H1 (cell line): ENCODE data around the gene BCAS4.

ENCODE experiments used
- BRCA1 ChIP-seq: IDR thresholded peaks from 2 replicates; pipeline ENCODE4 v1.6.1; 2012; ENCODE audit warnings: low read depth, low read length, improper control_type of control experiment
- EP300 ChIP-seq, 2 experiments: IDR thresholded peaks; 1 replicate in 1 of 2; 2 replicates in 1 of 2; pipeline ENCODE4 v1.6.1; 2011 to 2012; ENCODE audit warnings: low read depth in 2 of 2, low read length in 2 of 2, mild to moderate bottlenecking in 2 of 2, borderline replicate concordance in 1 of 2, inconsistent platforms in 1 of 2, moderate library complexity in 1 of 2
- POLR2A ChIP-seq, 2 experiments: IDR thresholded peaks; 1 replicate in 1 of 2; 2 replicates in 1 of 2; pipeline ENCODE4 v1.6.1; 2011; ENCODE audit warnings: low read depth in 2 of 2, low read length in 2 of 2, mild to moderate bottlenecking in 2 of 2; ENCODE audit errors: control extremely low read depth in 1 of 2
- POLR2AphosphoS5 ChIP-seq: IDR thresholded peaks from 2 replicates; pipeline ENCODE4 v1.6.1; 2011; ENCODE audit warnings: low read depth, low read length
- RAD21 ChIP-seq, 2 experiments: IDR thresholded peaks in 1 of 2; conservative IDR thresholded peaks in 1 of 2; 2 replicates each; pipeline ENCODE4 v1.6.1; 2011; ENCODE audit warnings: low read depth in 2 of 2, low read length in 2 of 2, improper control_type of control experiment in 1 of 2, inconsistent platforms in 1 of 2, mild to moderate bottlenecking in 1 of 2, moderate library complexity in 1 of 2
- SP2 ChIP-seq: IDR thresholded peaks from 2 replicates; pipeline ENCODE4 v1.6.1; 2012; ENCODE audit warnings: mild to moderate bottlenecking, low read length, inconsistent platforms
- TEAD4 ChIP-seq: IDR thresholded peaks from 2 replicates; pipeline ENCODE4 v1.6.1; 2012; ENCODE audit warnings: low read depth, low read length, inconsistent platforms, mixed read lengths
- YY1 ChIP-seq: IDR thresholded peaks from 2 replicates; pipeline ENCODE4 v1.6.1; 2011; ENCODE audit warnings: low read depth, mild to moderate bottlenecking, low read length
- TF ChIP-seq, protein P1 (sequence below), 3 experiments: IDR thresholded peaks; 1 replicate in 2 of 3; 2 replicates in 1 of 3; pipeline versions ENCODE4 v1.5.1 to v1.6.1; 2011; ENCODE audit warnings: low read length in 3 of 3, mild to moderate bottlenecking in 3 of 3, inconsistent platforms in 2 of 3, low read depth in 1 of 3, moderate library complexity in 1 of 3; ENCODE audit not compliant: insufficient read depth in 1 of 3; ENCODE audit errors: control extremely low read depth in 1 of 3
- TF ChIP-seq, protein P2 (sequence below): IDR thresholded peaks from 2 replicates; pipeline ENCODE4 v1.6.1; 2012; ENCODE audit warnings: inconsistent platforms

GRCh38 chr20:50879649-50880550 lies 85.0 kb downstream of the BCAS4 start:
- TF ChIP-seq SP2: no peak
- no peak for TF ChIP-seq TEAD4
- peak in 1 of 2 experiments; percentile 26; a peak in 1 of 3 replicates for TF ChIP-seq POLR2A (IDR thresholded peaks at IDR 0.05; ENCODE audit: control extremely low read depth in 1 of 2, low read depth in 2 of 2, low read length in 2 of 2)
- TF ChIP-seq YY1: no peak
- no peak for TF ChIP-seq EP300 (IDR thresholded peaks at IDR 0.05; ENCODE audit: borderline replicate concordance in 1 of 2, low read depth in 2 of 2, low read length in 2 of 2)
- no peak for TF ChIP-seq RAD21 (IDR thresholded peaks at IDR 0.05 in 1 of 2, conservative IDR thresholded peaks at IDR 0.05 in 1 of 2; ENCODE audit: low read depth in 2 of 2, low read length in 2 of 2)
- TF ChIP-seq, protein P1, sequence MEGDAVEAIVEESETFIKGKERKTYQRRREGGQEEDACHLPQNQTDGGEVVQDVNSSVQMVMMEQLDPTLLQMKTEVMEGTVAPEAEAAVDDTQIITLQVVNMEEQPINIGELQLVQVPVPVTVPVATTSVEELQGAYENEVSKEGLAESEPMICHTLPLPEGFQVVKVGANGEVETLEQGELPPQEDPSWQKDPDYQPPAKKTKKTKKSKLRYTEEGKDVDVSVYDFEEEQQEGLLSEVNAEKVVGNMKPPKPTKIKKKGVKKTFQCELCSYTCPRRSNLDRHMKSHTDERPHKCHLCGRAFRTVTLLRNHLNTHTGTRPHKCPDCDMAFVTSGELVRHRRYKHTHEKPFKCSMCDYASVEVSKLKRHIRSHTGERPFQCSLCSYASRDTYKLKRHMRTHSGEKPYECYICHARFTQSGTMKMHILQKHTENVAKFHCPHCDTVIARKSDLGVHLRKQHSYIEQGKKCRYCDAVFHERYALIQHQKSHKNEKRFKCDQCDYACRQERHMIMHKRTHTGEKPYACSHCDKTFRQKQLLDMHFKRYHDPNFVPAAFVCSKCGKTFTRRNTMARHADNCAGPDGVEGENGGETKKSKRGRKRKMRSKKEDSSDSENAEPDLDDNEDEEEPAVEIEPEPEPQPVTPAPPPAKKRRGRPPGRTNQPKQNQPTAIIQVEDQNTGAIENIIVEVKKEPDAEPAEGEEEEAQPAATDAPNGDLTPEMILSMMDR (IDR thresholded peaks at IDR 0.05; ENCODE audit: control extremely low read depth in 1 of 3, insufficient read depth in 1 of 3, low read depth in 1 of 3, low read length in 3 of 3): no peak
- no peak for TF ChIP-seq BRCA1
- no peak for TF ChIP-seq POLR2AphosphoS5
- TF ChIP-seq, protein P2, sequence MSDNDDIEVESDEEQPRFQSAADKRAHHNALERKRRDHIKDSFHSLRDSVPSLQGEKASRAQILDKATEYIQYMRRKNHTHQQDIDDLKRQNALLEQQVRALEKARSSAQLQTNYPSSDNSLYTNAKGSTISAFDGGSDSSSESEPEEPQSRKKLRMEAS: no peak
